NCI-H524 treated with DMSO at 0.1 percent for 48 hours (cell line): ENCODE results near the gene TBX15.

Experiments
- DNase-seq: peaks from one replicate; lab custom pipeline; 2025; lab: John Stamatoyannopoulos, UW

TBX15 gene

GRCh38 chr1:118984722-118985639 lies 3.2 kb downstream of the TBX15 start:
- no peak for DNase-seq

GRCh38 chr1:118984086-118984721 lies 3.9 kb downstream of the TBX15 start:
- DNase-seq, result no peak

- DNase-seq, result no peak
Measured at GRCh38 chr1:118983558-118984041, 4.5 kb downstream of the TBX15 start.

- DNase-seq, result no peak
Measured at GRCh38 chr1:118982821-118983557, 5.2 kb downstream of the TBX15 start.

GRCh38 chr1:118982266-118982665 lies 5.9 kb downstream of the TBX15 start:
- DNase-seq, result no peak

GRCh38 chr1:118981436-118981835 lies 6.7 kb downstream of the TBX15 start:
- DNase-seq, result no peak

- no peak for DNase-seq
Measured at GRCh38 chr1:118979754-118980575, 8.2 kb downstream of the TBX15 start.

GRCh38 chr1:118978914-118979701 lies 9.0 kb downstream of the TBX15 start:
- no peak for DNase-seq

GRCh38 chr1:118977600-118977999 lies 10.5 kb downstream of the TBX15 start:
- no peak for DNase-seq

- DNase-seq, result no peak
Measured at GRCh38 chr1:118974661-118975060, 13.5 kb downstream of the TBX15 start.

- no peak for DNase-seq
Measured at GRCh38 chr1:118973531-118974137, 14.5 kb downstream of the TBX15 start.

- no peak for DNase-seq
Measured at GRCh38 chr1:118973032-118973431, 15.1 kb downstream of the TBX15 start.

- DNase-seq, result no peak
Measured at GRCh38 chr1:118970451-118970850, 17.7 kb downstream of the TBX15 start.

GRCh38 chr1:118963456-118964430 lies 24.4 kb downstream of the TBX15 start:
- DNase-seq, result no peak

GRCh38 chr1:118963138-118963455 lies 25.0 kb downstream of the TBX15 start:
- DNase-seq, result no peak

- no peak for DNase-seq
Measured at GRCh38 chr1:118961156-118961555, 27.0 kb downstream of the TBX15 start.

- DNase-seq, result no peak
Measured at GRCh38 chr1:118960567-118961136, 27.5 kb downstream of the TBX15 start.

GRCh38 chr1:118960026-118960561 lies 28.0 kb downstream of the TBX15 start:
- no peak for DNase-seq
